SK-N-SH treated with all-trans-retinoic acid at 6 μM for 48 hours (cell line): ENCODE measurements around the gene GBE1.

Experiments used
- ARNTL ChIP-seq: fragments of 450-650 bp; formaldehyde crosslinking; IDR thresholded peaks from 2 replicates; pipeline ENCODE4 v1.5.0; 2020; ENCODE audit warnings: low read depth, mild to moderate bottlenecking, moderate library complexity, borderline replicate concordance
- BACH2 ChIP-seq: fragments of 250-450 bp; sonication (Bioruptor Pico); IDR thresholded peaks from 2 replicates; pipeline ENCODE4 v1.9.0; 2021; ENCODE audit warnings: mild to moderate bottlenecking, borderline replicate concordance
- CREB5 ChIP-seq: fragments of 250-450 bp; sonication (Bioruptor Pico); IDR thresholded peaks from 2 replicates; pipeline ENCODE4 v1.5.1; 2020; ENCODE audit warnings: low read depth, mild to moderate bottlenecking, moderate library complexity
- CSRNP3 ChIP-seq: fragments of 250-450 bp; sonication (Bioruptor Pico); IDR thresholded peaks from 2 replicates; pipeline ENCODE4 v1.5.1; 2021; ENCODE audit warnings: mild to moderate bottlenecking, moderate library complexity
- ESRRG ChIP-seq: fragments of 250-450 bp; sonication (Bioruptor Pico); IDR thresholded peaks from 2 replicates; pipeline ENCODE4 v1.6.1; 2021; ENCODE audit warnings: mild to moderate bottlenecking
- OSR1 ChIP-seq: fragments of 250-450 bp; sonication (Bioruptor Pico); IDR thresholded peaks from 2 replicates; pipeline ENCODE4 v1.8.0; 2022; ENCODE audit warnings: moderate library complexity, mild to moderate bottlenecking, inconsistent platforms
- PATZ1 ChIP-seq: fragments of 250-450 bp; sonication (Bioruptor Pico); IDR thresholded peaks from 2 replicates; pipeline ENCODE4 v1.8.0; 2020; ENCODE audit warnings: mild to moderate bottlenecking, moderate library complexity, borderline replicate concordance
- PPARA ChIP-seq: fragments of 250-450 bp; sonication (Bioruptor Pico); IDR thresholded peaks from 2 replicates; pipeline ENCODE4 v1.5.0; 2020; ENCODE audit warnings: mild to moderate bottlenecking, borderline replicate concordance
- RARB ChIP-seq: fragments of 250-450 bp; sonication (Bioruptor Pico); IDR thresholded peaks from 2 replicates; pipeline ENCODE4 v1.8.0; 2021; ENCODE audit warnings: mild to moderate bottlenecking, moderate library complexity
- TSHZ2 ChIP-seq: fragments of 250-450 bp; sonication (Bioruptor Pico); IDR thresholded peaks from 2 replicates; pipeline ENCODE4 v1.5.0; 2020; ENCODE audit warnings: mild to moderate bottlenecking, moderate library complexity
- ZFP3 ChIP-seq: fragments of 250-450 bp; sonication (Bioruptor Pico); IDR thresholded peaks from 2 replicates; pipeline ENCODE4 v1.5.0; 2020; ENCODE audit warnings: mild to moderate bottlenecking, moderate library complexity
- ZFP30 ChIP-seq: fragments of 450-650 bp; formaldehyde crosslinking; IDR thresholded peaks from 2 replicates; pipeline ENCODE4 v1.5.0; 2022; ENCODE audit warnings: mild to moderate bottlenecking, moderate library complexity
- ZNF8 ChIP-seq: fragments of 450-650 bp; formaldehyde crosslinking; IDR thresholded peaks from 2 replicates; pipeline ENCODE4 v1.5.0; 2020; ENCODE audit warnings: mild to moderate bottlenecking, moderate library complexity

DNA sequence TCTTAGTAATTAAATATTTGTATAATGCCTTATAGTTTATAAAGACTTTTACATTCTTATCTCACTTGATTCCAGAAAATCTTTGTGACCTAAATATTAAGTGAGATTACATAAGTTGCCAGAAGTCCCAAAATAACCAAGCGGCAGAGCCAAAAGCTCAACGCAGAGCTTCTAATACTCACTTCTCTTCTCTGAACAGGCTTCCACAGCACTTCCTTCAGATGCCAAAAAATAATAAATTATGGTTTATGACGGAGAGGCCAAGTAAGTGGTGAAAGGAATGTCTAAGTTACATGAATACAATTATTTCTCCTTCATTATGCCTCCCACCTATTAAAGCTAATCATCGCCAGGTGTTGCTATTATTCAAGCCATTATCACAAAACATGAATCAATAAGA lies 110.3 kb downstream of the GBE1 start:
- TF ChIP-seq PPARA (CRISPR knock-in tag) (no peak), ARNTL (no peak), ZNF8 (no peak), ZFP30 (CRISPR knock-in tag) (no peak), PATZ1 (no peak), CSRNP3 (CRISPR knock-in tag) (no peak), ESRRG (CRISPR knock-in tag) (no peak), BACH2 (CRISPR knock-in tag) (no peak), ZFP3 (no peak), RARB (CRISPR knock-in tag) (no peak), OSR1 (CRISPR knock-in tag) (no peak), TSHZ2 (CRISPR knock-in tag) (no peak), CREB5 (CRISPR knock-in tag) (no peak)
